AG04449 (cell line): ENCODE measurements around the gene TANGO2.
A peak's percentile ranks its signal among the peaks of the same experiment; 100 is the strongest.

Experiments used
- CTCF ChIA-PET: fragments of 350-600 bp; formaldehyde crosslinking; extraction: SDS; loops from one replicate; lab custom pipeline; 2021; ENCODE audit warnings: antibody characterized with exemption; lab: Yijun Ruan, JAX
- POLR2A ChIA-PET: fragments of 400-600, 350-600 bp; formaldehyde crosslinking; extraction: SDS; loops from one replicate; lab custom pipeline; 2020; ENCODE audit warnings: antibody characterized with exemption, inconsistent platforms; lab: Yijun Ruan, JAX
- DNase-seq: peaks from one replicate; pipeline ENCODE4 v3.0.0-alpha.2; 2010; ENCODE audit warnings: low read depth, low spot score
- H3K4me3 ChIP-seq: 2 replicates; pipeline ENCODE4 v1.5.1; 2011; ENCODE audit warnings: low read depth, mild to moderate bottlenecking, control low read depth, low read length
- TF ChIP-seq, protein P1 (sequence below): IDR thresholded peaks from one replicate; pipeline ENCODE4 v1.5.1; 2011; ENCODE audit warnings: mild to moderate bottlenecking, moderate library complexity, low read length, control low read depth, inconsistent platforms; ENCODE audit not compliant: insufficient read depth; ENCODE audit errors: missing control alignments

The TANGO2 gene

DNA sequence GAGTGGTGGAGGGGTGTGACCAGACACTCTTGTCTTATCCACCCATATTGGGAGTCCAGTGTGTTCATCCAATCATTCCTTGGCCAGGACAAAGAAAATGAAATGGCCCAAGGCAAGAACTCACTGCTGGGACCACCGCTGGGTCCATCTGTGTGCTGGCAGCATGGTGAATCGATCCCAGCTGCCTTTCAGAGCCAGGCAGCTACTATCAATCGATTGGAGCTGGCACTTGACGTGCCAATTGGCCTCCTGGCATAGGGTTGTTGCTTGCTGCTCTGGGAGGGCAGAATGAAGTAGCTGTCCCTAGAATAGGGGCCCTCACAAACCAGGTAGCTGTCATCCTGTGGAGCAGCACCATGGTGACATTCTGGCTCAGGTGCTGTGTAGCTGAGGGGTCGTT, 2.9 kb upstream of the TANGO2 start:
- TF ChIP-seq, protein P1, sequence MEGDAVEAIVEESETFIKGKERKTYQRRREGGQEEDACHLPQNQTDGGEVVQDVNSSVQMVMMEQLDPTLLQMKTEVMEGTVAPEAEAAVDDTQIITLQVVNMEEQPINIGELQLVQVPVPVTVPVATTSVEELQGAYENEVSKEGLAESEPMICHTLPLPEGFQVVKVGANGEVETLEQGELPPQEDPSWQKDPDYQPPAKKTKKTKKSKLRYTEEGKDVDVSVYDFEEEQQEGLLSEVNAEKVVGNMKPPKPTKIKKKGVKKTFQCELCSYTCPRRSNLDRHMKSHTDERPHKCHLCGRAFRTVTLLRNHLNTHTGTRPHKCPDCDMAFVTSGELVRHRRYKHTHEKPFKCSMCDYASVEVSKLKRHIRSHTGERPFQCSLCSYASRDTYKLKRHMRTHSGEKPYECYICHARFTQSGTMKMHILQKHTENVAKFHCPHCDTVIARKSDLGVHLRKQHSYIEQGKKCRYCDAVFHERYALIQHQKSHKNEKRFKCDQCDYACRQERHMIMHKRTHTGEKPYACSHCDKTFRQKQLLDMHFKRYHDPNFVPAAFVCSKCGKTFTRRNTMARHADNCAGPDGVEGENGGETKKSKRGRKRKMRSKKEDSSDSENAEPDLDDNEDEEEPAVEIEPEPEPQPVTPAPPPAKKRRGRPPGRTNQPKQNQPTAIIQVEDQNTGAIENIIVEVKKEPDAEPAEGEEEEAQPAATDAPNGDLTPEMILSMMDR: no peak
- CTCF ChIA-PET: no interaction called here
- DNase-seq: no peak
- no peak overlapping the region for H3K4me3 ChIP-seq
- POLR2A ChIA-PET: no interaction called here

DNA sequence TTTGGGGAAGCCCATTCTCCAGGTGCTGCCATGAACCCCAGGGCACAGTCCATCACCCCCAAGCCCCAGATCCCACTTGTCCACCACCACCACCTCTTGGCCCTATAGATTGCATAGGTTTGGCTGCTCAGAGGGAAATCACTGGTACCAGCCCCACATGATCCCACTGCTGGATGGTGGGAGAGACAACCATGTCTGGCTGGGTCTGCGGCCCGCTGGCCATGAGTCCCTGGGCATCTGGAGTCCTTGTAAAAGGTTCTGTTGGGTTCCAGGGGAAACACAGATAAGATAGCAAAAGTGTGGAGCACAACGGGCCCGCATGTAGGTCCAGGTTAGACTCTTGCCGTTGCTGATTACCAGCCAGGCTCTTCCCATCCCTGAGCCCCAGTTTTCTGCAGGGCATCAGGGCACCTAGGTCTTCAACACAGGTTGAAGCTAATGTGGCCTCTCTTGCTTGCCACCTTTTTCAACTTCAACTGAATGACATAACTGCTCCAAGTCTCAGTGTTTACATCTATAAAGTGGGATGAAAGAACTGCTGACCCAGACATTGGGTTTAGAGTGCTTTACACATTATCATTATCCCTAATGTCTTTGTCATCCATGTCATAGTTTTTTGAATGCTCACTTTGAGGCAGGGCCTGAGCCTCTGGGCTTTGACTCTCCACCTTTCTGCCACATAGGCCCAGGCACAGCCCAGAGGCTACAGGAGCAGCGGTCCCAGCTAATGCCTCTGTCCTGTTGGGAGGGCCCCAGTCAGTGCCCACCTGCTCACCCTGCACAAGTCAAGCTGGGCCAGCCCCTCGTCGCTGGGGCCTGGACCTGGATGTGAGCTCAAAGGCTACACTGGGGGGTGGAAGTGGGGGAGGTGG, 1.0 kb upstream of the TANGO2 start:
- TF ChIP-seq, protein P1: no peak

DNA sequence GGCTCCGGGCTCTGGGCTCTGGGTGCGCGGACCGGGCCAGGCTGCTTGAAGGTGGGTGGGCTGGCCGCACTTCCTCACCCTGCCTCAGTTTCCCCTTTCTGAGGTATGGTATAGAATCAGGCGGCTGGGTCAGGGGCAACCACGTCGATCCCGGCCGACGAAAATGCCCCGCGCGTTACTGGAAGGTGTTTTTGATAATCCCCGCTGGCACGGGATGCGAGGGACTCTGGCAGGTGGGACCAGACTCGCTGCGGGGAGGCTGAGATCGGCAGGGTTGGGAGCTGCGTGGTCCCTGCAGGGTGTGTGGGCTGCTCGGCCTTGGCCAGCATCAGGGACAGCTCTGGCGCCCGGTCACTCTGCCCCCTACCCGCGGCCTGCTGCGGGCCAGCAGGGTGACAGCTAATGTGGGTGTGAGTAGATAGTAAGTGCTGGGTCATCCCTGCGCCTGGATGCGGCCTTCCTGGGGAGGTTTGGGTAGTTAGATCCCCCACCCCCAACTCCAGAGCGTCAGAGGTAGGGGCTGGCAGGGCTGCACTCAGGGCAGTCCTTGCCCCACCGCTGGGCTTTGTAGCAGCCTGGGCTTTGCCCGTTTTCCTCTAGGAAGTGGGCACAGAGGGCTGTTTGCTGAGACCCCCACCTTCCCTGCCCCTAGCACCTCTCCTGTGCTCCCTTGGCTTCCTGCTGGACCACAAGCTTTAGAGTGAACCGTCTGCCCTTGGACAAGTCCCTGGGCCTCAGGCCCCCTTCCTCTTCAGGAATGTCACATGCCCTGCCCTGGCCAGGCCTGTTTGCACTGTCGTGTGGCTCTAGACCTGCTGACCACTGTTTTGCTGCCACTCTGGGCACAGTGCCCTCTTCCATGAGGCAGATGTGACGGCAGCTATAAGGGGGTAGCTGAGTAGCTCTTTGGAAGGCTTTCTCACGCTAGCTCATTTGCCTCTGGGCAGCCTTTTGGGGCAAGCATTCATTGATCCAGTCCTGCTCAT, 579 bp downstream of the TANGO2 start:
- TF ChIP-seq, protein P1: peak; percentile 2
- H3K4me3 ChIP-seq: peak overlapping the region; percentile 90
- ChIA-PET CTCF (interaction anchor here (0.8 to 1.8 kb wide), 4 partner anchors 8 to 52 kb away, joined by 3 to 5 read pairs (median 4); no protein-coding TSS in a partner anchor), POLR2A (interaction anchor here (0.9 kb wide), 1 partner anchor 290 kb away, joined by 4 read pairs; no protein-coding TSS in a partner anchor)
- peak; percentile 2 for DNase-seq

More for the DNA sequence above, 1.0 kb upstream of the TANGO2 start:
- POLR2A ChIA-PET: no interaction called here
- DNase-seq: no peak
- CTCF ChIA-PET: interaction anchor here (1.2 to 1.5 kb wide), 2 partner anchors 14 to 29 kb away, joined by 3 read pairs; no protein-coding TSS in a partner anchor
- H3K4me3 ChIP-seq: peak overlapping the region; percentile 64

DNA sequence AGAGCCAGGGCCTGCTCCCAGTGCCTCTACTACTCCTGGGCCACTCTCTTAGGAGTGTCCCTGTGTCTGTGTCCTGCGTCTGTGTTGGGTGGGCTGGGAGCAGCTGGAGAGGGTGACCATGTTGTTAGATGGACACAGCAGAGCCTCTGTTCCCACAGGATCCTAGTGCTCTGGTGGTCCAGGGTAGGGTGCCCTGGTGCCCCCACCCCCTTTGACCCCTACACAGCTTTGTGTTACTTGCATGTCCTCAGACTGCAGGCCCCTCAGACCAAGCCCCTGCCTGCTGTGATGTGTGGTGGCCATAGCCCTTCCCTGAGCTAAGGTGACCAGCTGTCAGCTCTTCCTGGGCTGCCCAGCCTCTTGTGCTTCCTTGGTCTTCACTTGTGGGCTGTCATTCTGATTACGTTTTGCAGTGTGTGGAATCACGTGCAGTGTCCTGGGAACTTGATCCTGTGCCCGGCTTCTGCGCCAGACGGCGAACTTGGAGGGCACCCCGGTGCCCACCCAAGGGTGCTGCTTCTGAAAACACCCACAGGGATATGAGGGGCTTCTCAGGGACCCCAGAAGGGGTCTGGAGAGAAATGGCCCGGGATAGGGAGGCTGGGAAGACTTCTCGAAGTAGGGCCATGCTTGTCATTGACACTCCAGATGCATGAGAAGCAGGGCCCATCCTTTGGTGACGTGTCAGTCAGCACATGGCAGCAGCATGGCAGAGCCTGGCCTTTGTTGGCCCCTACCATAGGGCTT, 1.5 kb downstream of the TANGO2 start:
- H3K4me3 ChIP-seq: peak overlapping the region; percentile 90
- ChIA-PET POLR2A (no interaction called here), CTCF (interaction anchor here (0.8 to 1.8 kb wide), 3 partner anchors 9 to 53 kb away, joined by 3 to 5 read pairs (median 5); no protein-coding TSS in a partner anchor)
- TF ChIP-seq, protein P1: no peak
- DNase-seq: no peak

DNA sequence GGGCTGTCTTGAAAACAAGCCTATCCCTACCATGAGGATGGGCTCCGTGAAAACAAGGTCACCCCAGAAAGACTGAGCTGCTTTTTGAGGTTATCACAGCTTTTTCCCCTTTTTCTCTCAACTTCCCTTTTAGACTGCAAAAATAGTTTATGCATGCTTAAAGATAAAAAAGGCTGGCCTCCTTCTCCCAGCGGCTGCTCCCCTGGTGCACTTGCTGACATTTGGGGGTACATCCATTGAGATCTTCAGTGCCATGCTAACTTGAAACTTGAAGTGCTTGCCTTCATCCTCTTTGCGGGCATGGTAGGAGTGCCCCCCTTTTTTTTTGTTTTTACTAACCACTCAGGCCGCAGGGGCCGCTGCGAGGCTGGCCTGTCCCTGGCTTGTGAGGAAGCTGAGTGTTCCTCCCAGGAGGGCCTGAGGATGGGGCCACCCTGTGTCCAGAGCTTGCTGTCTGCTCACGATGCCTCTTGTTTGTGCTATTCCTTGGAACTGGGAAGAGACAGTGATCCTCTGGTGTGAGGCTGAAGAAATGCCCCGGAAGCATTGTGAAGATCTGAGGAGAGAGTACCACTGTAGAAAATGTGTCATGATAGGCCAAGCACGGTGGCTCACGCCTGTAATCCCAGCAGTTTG, 2.2 kb downstream of the TANGO2 start:
- no peak overlapping the region for H3K4me3 ChIP-seq
- TF ChIP-seq, protein P1: no peak
- DNase-seq: no peak
- ChIA-PET POLR2A (no interaction called here), CTCF (no interaction called here)
